ENCODE data around the gene CABLES2.

The CABLES2 gene

GRCh38 chr20:62408055-62408454 lies 970 bp upstream of the CABLES2 start:
- DNase-seq (ENCODE audit: low spot score in 2 of 2), result no peak
- no peaks in the 10 kb centered on the region for H3K36me3 Mint-ChIP-seq
- no peak for ATAC-seq (ENCODE audit: low read depth)
- H3K4me3 Mint-ChIP-seq, result peak overlapping the region; percentile 86
- peaks cover 29% of the 10 kb centered on the region for H3K4me1 Mint-ChIP-seq
- no peak overlapping the region for H3K27ac Mint-ChIP-seq
- H3K27me3 Mint-ChIP-seq, result no peaks in the 10 kb centered on the region
- no peaks in the 10 kb centered on the region for H3K9me3 Mint-ChIP-seq

- Mint-ChIP-seq H3K27me3 (no peaks in the 10 kb centered on the region), H3K36me3 (no peaks in the 10 kb centered on the region), H3K4me3 (peak overlapping the region; percentile 52), H3K9me3 (no peaks in the 10 kb centered on the region), H3K27ac (no peak overlapping the region), H3K4me1 (peaks cover 32% of the 10 kb centered on the region)
- DNase-seq (ENCODE audit: low spot score in 2 of 2) (no peak), ATAC-seq (ENCODE audit: low read depth) (no peak)
Measured at GRCh38 chr20:62406635-62407176, 379 bp downstream of the CABLES2 start.

- Mint-ChIP-seq H3K36me3 (no peaks in the 10 kb centered on the region), H3K27ac (no peak overlapping the region), H3K4me1 (peaks cover 35% of the 10 kb centered on the region), H3K9me3 (no peaks in the 10 kb centered on the region), H3K4me3 (peak overlapping the region; percentile 83), H3K27me3 (no peaks in the 10 kb centered on the region)
- ATAC-seq (ENCODE audit: low read depth) (no peak), DNase-seq (ENCODE audit: low spot score in 2 of 2) (no peak)
Measured at GRCh38 chr20:62405981-62406513, 1.0 kb downstream of the CABLES2 start.

- Mint-ChIP-seq H3K9me3 (no peaks in the 10 kb centered on the region), H3K4me3 (peak overlapping the region; percentile 83), H3K27me3 (no peaks in the 10 kb centered on the region), H3K36me3 (no peaks in the 10 kb centered on the region), H3K27ac (no peak overlapping the region), H3K4me1 (peaks cover 34% of the 10 kb centered on the region)
- DNase-seq (ENCODE audit: low spot score in 2 of 2) (no peak), ATAC-seq (ENCODE audit: low read depth) (no peak)
Measured at GRCh38 chr20:62405108-62405980, 1.7 kb downstream of the CABLES2 start.

- Mint-ChIP-seq H3K27ac (no peak overlapping the region), H3K4me3 (no peak overlapping the region), H3K4me1 (peaks cover 28% of the 10 kb centered on the region), H3K27me3 (no peaks in the 10 kb centered on the region), H3K36me3 (no peaks in the 10 kb centered on the region), H3K9me3 (no peaks in the 10 kb centered on the region)
- ATAC-seq (ENCODE audit: low read depth) (no peak), DNase-seq (ENCODE audit: low spot score in 2 of 2) (no peak)
Measured at GRCh38 chr20:62404761-62405107, 2.4 kb downstream of the CABLES2 start.

- DNase-seq (ENCODE audit: low spot score in 2 of 2) (no peak), ATAC-seq (ENCODE audit: low read depth) (no peak)
- Mint-ChIP-seq H3K4me1 (peaks cover 22% of the 10 kb centered on the region), H3K4me3 (no peak overlapping the region), H3K36me3 (no peaks in the 10 kb centered on the region), H3K9me3 (no peaks in the 10 kb centered on the region), H3K27ac (no peak overlapping the region), H3K27me3 (no peaks in the 10 kb centered on the region)
Measured at GRCh38 chr20:62404112-62404665, 2.9 kb downstream of the CABLES2 start.

- H3K9me3 Mint-ChIP-seq, result no peaks in the 10 kb centered on the region
Measured at GRCh38 chr20:62403331-62403730, 3.8 kb downstream of the CABLES2 start.

GRCh38 chr20:62402456-62403150 lies 4.5 kb downstream of the CABLES2 start:
- ATAC-seq (ENCODE audit: low read depth) (no peak), DNase-seq (ENCODE audit: low spot score in 2 of 2) (no peak)
- peaks cover 25% of the 10 kb centered on the region for H3K4me1 Mint-ChIP-seq
- no peak overlapping the region for H3K4me3 Mint-ChIP-seq
- peaks cover 4% of the 10 kb centered on the region for H3K9me3 Mint-ChIP-seq
- H3K27ac Mint-ChIP-seq, result no peak overlapping the region
- peaks cover 7% of the 10 kb centered on the region for H3K36me3 Mint-ChIP-seq
- no peaks in the 10 kb centered on the region for H3K27me3 Mint-ChIP-seq

More at GRCh38 chr20:62403331-62403730, 3.8 kb downstream of the CABLES2 start:
- Mint-ChIP-seq H3K36me3 (no peaks in the 10 kb centered on the region), H3K4me3 (no peak overlapping the region), H3K27me3 (no peaks in the 10 kb centered on the region), H3K4me1 (peaks cover 19% of the 10 kb centered on the region), H3K27ac (no peak overlapping the region)
- DNase-seq (ENCODE audit: low spot score in 2 of 2) (no peak), ATAC-seq (ENCODE audit: low read depth) (no peak)

- H3K4me3 Mint-ChIP-seq, result no peak overlapping the region
- H3K27me3 Mint-ChIP-seq, result no peaks in the 10 kb centered on the region
- peaks cover 25% of the 10 kb centered on the region for H3K4me1 Mint-ChIP-seq
- H3K27ac Mint-ChIP-seq, result no peak overlapping the region
- no peak for DNase-seq (ENCODE audit: low spot score in 2 of 2)
- ATAC-seq (ENCODE audit: low read depth), result no peak
- peaks cover 7% of the 10 kb centered on the region for H3K36me3 Mint-ChIP-seq
- H3K9me3 Mint-ChIP-seq, result peaks cover 4% of the 10 kb centered on the region
Measured at GRCh38 chr20:62401331-62401779, 5.7 kb downstream of the CABLES2 start.

GRCh38 chr20:62400541-62400940 lies 6.5 kb downstream of the CABLES2 start:
- DNase-seq (ENCODE audit: low spot score in 2 of 2), result no peak
- no peak for ATAC-seq (ENCODE audit: low read depth)
- Mint-ChIP-seq H3K36me3 (peaks cover 7% of the 10 kb centered on the region), H3K27me3 (no peaks in the 10 kb centered on the region), H3K27ac (no peak overlapping the region), H3K4me1 (peaks cover 20% of the 10 kb centered on the region), H3K9me3 (peaks cover 4% of the 10 kb centered on the region), H3K4me3 (no peak overlapping the region)

GRCh38 chr20:62400021-62400420 lies 7.1 kb downstream of the CABLES2 start:
- no peak overlapping the region for H3K27ac Mint-ChIP-seq
- peaks cover 4% of the 10 kb centered on the region for H3K9me3 Mint-ChIP-seq
- H3K27me3 Mint-ChIP-seq, result no peaks in the 10 kb centered on the region
- ATAC-seq (ENCODE audit: low read depth), result no peak
- peaks cover 17% of the 10 kb centered on the region for H3K4me1 Mint-ChIP-seq
- H3K36me3 Mint-ChIP-seq, result peaks cover 9% of the 10 kb centered on the region
- DNase-seq (ENCODE audit: low spot score in 2 of 2), result no peak
- H3K4me3 Mint-ChIP-seq, result no peak overlapping the region

GRCh38 chr20:62398120-62398821 lies 8.8 kb downstream of the CABLES2 start:
- ATAC-seq (ENCODE audit: low read depth) (no peak), DNase-seq (ENCODE audit: low spot score in 2 of 2) (no peak)
- Mint-ChIP-seq H3K36me3 (peaks cover 10% of the 10 kb centered on the region), H3K27me3 (no peaks in the 10 kb centered on the region), H3K27ac (no peak overlapping the region), H3K4me3 (no peak overlapping the region), H3K4me1 (peaks cover 12% of the 10 kb centered on the region), H3K9me3 (peaks cover 4% of the 10 kb centered on the region)

GRCh38 chr20:62396367-62397239 lies 10.5 kb downstream of the CABLES2 start:
- Mint-ChIP-seq H3K4me1 (peaks cover 9% of the 10 kb centered on the region), H3K36me3 (peaks cover 10% of the 10 kb centered on the region), H3K4me3 (no peak overlapping the region), H3K27me3 (no peaks in the 10 kb centered on the region), H3K9me3 (peaks cover 4% of the 10 kb centered on the region), H3K27ac (no peak overlapping the region)
- no peak for DNase-seq (ENCODE audit: low spot score in 2 of 2)
- no peak for ATAC-seq (ENCODE audit: low read depth)

Measured in memory B cell (primary cell).